ENCODE measurements around the gene NKX2-1.

Gene NKX2-1

DNA sequence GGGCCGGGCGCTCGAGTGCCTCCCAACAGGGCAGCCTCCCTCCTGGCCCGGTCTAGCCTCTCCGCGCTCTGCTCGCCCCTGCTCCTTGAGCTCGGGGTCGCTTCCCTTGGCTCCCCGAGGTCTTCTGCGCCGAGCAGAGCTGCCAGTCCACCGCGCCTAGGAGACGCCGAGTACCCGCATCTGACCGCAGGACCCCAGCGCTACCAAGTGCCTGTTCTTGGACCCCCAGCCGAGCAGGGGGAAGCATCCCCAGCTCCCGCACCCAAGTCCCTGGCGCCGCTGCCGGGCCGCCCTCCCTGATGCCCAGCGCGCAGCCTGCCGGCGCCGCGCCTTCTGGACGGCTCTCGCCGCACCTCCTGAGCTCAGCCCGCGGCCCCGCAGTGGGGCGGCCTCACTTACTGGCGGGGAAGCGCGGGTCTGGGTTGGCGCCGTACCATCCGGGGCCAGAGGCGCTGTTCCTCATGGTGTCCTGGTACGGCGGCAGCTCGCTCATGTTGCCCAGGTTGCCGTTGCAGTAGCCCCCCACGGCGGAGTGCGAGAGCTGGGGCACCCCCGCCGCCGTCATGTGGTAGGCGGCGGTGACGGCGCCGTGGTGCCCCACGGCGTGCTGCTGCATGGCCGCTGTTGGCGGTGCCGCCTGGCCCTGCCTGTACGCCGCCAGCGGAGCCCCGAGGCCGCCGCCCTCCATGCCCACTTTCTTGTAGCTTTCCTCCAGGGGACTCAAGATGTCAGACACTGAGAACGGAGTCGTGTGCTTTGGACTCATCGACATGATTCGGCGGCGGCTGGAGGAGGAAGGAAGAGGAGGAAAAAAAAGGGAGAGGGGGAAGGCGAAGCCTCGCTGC, 1.2 kb downstream of the NKX2-1 start:
- in situ Hi-C loops (cut with MboI; ENCODE audit: low pct_unique_long_range_greater_than_20kb, low sequenced_read_pairs) = no loop called here
- no peak for DNase-seq

DNA sequence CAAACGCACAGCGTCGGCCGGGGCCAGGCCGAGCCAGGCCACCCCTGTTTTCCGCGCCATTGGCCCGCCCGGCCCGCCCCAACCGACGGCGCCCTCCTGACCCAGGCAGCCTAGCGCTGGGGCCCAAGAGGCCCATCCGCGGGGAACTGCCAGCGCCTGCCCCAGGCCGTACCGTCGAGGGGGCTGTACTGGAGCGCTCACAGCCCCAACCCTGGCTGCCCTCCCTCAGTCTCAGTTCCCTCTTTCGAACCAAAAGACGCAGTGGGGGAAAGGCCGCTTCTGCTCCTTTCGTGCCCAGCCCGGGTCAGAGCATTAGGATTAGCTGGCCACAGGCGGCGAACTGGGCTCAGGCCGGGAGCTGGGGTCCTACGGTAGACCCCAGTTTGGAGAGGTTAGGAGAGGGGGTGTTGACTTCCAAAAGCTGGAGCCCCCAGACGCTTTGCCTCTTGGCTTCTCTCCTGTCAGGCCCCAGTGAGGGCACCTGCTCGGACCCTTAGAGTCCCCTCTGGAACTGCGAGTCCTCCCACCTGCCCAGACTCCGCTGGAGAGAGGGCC, 1.9 kb downstream of the NKX2-1 start:
- DNase-seq = no peak
- in situ Hi-C loops (cut with MboI; ENCODE audit: low pct_unique_long_range_greater_than_20kb, low sequenced_read_pairs) = no loop called here

DNA sequence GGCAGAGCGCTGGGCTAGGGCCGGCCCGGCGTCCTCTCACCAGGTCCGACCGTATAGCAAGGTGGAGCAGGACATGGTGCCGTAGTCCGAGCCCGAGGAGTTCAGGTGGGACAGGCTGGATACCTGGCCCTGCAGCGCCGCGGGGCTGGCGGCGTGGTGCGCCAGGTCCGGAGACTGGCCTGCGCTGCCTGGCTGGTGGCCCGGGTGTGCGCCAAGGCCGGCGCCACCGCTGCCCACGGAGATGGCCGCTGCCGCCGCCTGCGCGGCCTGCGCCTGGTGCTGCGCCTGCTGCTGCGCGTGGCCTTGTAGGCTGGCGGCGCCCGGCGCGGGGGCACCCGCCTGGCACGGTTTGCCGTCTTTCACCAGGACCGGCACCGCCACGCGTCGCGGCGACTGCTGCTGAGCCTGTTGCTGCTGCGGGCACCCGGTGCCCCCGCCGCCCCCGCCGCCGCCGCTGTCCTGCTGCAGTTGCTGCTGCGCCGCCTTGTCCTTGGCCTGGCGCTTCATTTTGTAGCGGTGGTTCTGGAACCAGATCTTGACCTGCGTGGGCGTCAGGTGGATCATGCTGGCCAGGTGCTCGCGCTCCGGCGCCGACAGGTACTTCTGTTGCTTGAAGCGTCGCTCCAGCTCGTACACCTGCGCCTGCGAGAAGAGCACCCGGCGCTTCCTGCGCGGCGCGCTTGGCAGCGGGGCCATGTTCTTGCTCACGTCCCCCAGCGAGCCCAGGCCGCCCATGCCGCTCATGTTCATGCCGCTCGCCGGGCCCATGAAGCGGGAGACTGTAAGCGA, 2.6 kb downstream of the NKX2-1 start:
- in situ Hi-C loops (cut with MboI; ENCODE audit: low pct_unique_long_range_greater_than_20kb, low sequenced_read_pairs) = no loop called here

DNA sequence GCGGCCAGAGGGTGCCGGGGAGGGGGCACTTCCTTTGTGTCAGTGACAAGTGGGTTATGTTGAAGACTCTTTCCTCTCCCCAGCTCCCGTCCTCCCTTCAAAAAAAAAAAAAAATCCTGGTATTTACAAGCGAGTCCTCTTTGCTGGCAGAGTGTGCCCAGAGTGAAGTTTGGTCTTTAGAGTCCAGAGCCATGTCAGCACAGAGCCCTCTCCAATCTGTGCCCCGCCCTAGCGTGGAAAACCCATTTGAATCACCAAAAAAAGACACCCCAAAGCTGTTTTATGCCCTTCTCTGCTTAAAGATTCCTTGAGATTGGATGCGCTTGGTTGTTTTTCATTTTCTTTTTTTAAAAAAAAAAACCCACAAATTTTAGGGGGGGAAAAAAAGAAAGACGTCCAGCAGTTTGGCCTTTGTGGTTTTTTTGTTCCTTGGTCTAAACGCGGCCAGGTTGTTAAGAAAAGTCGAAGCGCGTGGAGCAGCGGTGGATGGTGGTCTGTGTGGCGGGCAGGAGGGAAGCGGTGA, 3.3 kb downstream of the NKX2-1 start:
- no peak for DNase-seq

More for the DNA sequence above, 2.6 kb downstream of the NKX2-1 start:
- no peak for DNase-seq

DNA sequence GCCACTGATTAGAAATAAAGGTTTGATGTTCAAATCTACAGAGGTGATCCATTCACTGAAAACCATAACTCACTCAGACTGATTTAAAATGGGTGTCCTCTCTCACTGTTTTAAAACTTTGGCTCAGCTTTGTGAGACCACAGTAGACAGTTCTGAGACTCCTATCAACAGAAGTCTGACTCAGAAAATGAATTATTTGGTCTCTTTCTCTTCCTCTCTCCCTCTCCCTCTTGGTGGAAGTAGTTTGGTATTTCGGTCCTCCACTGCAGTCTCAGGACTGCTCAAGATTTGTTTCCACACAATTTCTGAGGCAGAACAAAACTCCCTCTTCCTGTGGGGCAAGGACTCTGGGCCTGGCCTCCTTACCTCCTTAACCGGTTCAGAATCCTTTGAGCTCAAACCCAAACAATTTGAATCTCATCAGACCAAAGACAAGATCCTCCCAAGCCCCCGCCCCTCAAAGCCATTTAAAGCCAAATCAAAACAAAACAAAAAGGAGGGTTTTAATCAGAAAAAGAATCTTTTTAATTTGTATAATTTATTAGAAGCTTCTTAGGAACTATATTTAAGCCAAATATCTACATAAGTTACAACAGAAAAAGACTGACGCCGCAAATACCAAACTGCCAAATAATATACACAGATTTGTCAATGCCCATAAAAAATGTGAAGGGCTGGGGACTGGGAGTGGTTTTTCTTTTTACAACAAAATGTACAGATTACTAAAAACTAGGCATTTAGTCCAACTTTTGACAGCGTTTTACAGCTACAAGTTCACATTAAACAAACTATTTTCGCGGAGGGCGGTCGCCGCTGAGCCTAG, 3.9 kb downstream of the NKX2-1 start:
- in situ Hi-C loops (cut with MboI; ENCODE audit: low pct_unique_long_range_greater_than_20kb, low sequenced_read_pairs) = no loop called here
- DNase-seq = no peak

More for the DNA sequence above, 3.3 kb downstream of the NKX2-1 start:
- in situ Hi-C loops (cut with MboI; ENCODE audit: low pct_unique_long_range_greater_than_20kb, low sequenced_read_pairs) = no loop called here

DNA sequence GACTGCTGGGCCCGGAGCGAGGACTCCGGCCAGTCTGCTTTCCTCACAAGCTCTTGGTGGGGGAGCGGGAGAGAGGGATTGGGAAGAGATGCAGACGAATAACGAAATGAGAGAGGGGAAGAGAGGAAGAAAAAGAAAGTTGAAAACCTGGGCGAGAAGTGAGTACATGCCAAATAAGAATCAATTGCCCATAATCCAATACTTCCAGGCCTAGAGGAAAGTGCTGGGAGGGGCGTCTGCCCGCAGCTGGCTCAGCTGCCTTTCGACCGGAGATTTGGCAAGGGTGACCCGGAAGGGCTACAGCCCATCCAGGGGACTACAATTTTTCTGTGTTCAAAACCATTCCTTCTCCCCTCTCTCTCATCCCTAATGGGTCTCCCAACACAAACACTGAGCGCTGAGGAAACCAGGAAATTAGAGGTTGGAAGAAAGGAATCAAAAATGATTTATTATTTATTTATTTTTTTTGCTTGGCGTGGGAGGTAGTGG, 4.9 kb downstream of the NKX2-1 start:
- in situ Hi-C loops (cut with MboI; ENCODE audit: low pct_unique_long_range_greater_than_20kb, low sequenced_read_pairs) = no loop called here
- DNase-seq = no peak

DNA sequence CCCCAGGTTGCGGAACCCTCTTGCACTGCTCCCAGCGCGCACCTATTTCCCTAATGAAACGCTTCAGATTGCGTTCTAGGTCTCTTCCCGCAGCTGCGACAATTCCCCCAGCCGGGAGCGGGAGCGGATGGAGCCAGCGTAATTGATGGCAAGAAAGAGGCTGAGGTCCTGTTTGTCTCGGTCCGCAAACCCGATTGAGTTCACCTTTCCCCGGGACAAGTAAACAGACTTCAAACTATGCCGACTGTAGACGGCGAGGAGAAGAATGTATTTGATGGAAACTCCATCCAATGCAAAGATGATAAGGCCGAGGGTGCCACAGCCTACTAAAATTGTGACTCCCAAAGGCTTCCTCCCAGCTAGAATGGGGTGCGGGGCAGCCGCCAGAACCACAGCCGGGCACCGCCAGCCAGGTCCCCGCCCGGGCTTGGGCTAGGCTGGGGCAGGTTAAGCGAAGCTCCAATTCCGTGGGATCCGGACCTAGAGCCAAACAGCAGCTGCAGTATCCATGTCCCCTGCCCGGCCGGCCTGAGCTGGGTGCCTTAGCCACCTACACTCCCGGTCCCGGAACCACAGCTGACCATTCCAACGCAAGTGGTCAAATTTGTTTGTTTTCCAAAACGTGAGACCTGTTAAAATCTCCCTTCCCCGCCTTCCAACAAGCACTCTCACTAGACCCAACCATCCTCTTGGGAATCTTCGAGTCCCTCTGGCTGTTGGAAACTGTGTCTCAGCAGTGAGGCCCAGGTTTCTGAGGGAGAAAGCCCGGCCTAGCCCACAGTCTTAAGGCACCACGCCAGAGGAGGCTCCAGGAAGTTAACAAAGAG, 5.5 kb downstream of the NKX2-1 start:
- in situ Hi-C loops (cut with MboI; ENCODE audit: low pct_unique_long_range_greater_than_20kb, low sequenced_read_pairs) = no loop called here
- no peak for DNase-seq

DNA sequence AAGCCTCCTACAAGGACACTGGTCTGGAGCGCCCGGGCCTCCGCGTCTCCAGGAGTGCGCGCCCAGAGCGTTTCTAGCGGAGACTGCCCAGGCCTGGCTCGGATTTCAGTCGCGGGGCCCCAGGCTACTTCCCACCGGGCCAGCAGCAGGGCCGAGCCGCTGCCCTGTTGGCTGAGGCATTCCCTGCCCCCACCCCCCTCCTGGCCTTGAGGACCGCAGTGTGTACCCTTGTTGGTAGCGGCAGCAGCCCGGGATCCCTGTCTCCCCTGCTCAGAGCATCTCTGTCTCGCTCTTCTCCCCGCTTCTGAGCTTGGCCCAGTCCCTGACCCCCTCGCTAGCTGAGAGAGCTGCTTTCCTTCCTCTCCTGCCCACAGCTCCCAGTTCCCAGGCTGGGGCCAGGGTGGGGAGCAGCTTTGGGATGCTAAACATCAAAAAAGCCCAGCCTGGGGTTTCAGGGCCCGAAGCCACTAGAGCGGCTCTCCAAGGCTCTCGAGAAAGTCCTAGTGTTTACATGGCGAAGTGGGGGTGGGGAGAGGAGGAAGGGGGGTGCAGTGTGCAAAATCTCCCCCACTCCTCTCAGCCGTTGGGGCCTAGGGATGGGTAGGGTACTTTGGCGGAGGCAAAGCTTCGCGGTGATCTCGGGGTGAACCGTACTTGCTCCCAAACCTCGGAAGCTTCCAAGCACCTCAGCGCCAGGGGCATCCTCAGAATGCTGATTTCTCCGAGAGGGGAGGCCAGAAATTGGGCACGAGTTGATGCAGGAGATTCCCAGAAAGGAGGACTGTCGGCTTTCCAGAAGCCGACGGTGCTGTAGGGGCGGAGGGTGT, 6.4 kb downstream of the NKX2-1 start:
- no peak for DNase-seq

DNA sequence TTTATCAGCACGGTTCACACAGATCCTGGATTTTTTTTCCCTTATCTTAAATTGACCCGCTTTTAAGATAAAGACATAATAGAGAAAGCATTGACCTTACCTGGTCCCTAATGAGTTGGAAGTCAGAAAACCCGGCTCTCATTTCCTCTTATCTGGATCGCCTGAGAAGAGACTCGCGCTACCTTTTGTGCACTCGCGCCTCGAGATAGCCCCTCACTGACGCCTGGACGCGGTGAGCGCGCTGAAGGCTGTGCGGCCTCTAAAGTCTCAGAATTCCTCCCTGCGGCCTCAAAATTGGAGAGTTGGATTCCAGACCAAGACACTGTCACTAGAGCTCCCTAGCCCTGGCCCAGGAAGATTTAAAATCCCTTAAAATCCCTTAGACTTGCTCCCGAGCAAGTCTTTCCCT, 7.0 kb downstream of the NKX2-1 start:
- no peak for DNase-seq
- in situ Hi-C loops (cut with MboI; ENCODE audit: low pct_unique_long_range_greater_than_20kb, low sequenced_read_pairs) = no loop called here

More for the DNA sequence above, 6.4 kb downstream of the NKX2-1 start:
- in situ Hi-C loops (cut with MboI; ENCODE audit: low pct_unique_long_range_greater_than_20kb, low sequenced_read_pairs) = no loop called here

DNA sequence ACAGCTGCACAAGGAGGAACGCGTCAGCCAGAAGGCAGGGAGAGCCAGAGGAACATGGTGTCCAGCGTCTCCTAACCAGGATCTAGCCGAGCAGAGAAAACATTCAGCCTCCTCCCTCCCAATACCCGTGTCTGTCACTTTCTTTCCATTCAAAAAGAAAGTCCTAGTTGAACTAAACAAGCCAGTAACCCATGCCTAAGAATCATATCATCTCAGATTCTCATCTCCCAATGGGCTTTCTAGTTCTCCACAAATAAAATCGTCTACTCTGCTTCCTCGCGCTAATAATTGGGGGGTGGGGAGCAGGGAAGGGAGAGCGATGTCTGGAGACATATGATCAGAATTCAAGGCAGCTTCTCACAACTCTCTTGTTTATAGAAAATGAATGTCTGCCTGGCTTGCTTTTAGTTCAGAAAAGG, 7.4 kb downstream of the NKX2-1 start:
- in situ Hi-C loops (cut with MboI; ENCODE audit: low pct_unique_long_range_greater_than_20kb, low sequenced_read_pairs) = no loop called here
- no peak for DNase-seq

DNA sequence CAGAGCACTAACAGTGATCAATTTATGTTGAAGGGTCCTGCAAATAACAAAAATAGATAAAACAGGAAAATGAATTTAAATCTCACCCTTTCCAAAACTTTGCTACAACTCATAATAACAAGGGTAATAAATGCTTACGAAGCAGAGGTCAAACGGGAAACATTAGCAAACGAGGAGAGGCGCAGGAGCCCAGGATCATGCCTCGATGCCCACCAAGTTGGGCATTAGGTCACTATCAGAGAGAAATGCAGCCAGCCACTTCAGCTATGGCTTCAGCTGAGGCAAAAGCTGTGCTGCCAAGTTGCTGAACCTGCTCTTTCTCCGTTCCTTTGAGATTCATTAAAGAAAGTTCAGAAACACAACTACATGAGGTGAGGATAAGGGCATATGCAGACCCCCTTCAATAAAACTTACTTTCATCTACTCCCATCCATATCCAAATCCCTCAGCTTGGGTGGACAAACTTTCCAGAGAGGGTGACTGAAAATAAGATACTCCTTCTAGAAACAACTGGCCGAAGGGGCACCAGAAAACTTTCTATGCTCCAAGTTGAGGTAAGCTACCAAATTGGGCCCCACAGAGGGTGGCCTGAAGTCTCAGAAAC, 7.9 kb downstream of the NKX2-1 start:
- no peak for DNase-seq
- in situ Hi-C loops (cut with MboI; ENCODE audit: low pct_unique_long_range_greater_than_20kb, low sequenced_read_pairs) = no loop called here

DNA sequence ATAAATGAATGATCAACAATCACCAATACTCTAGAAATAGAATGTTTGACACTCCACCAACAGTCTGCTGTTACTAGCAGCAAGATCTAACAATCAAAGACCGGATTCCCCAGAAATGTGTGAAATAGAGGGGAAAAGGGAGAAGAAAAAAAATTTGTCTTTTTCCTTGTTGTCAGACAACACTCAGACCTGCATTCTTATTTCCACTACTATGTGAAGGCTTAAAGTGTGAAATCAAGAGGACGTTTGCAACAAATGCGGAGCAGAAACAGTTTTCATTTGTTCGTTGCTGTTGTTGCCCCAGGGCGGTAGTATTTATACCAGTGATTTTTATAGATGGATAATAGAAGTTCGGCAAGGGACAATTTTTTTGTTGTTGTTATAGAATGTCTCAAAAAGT, 9.2 kb downstream of the NKX2-1 start:
- in situ Hi-C loops (cut with MboI; ENCODE audit: low pct_unique_long_range_greater_than_20kb, low sequenced_read_pairs) = no loop called here
- no peak for DNase-seq

DNA sequence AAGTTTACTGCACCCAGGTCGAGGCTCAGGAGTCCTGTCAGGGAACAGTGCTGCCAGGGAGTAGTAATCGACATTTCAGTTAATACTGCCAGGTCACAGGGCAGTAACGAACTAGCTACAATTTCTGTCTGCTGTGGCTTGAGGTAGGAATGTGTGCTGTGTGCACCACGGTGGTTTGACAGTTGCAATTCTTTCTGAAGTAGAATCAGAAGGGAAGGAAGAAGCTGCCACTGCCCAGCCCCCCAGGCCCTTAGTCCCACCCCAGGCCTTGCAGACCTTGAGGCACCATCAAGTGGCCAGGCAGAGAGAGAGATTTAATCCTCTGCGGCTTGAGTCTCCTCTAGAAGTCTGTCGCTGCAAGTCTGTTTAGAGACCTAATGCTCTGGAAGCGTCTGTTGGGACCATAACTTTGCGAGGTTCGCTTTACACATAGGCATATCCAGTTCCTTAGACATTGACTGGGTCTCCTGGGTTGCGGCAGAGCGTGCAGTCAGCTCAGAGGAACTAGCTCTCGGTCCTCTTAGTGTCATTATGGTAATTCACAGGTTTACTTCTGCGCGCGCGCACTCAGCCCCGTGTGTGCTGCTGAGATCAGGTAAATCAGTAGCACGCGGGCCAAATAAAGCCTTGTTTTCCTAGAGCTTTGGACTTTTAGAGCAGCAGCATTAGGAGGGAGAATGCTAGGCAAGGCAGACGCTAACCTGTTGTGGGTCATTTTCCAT, 9.8 kb downstream of the NKX2-1 start:
- DNase-seq = no peak
- in situ Hi-C loops (cut with MboI; ENCODE audit: low pct_unique_long_range_greater_than_20kb, low sequenced_read_pairs) = no loop called here

DNA sequence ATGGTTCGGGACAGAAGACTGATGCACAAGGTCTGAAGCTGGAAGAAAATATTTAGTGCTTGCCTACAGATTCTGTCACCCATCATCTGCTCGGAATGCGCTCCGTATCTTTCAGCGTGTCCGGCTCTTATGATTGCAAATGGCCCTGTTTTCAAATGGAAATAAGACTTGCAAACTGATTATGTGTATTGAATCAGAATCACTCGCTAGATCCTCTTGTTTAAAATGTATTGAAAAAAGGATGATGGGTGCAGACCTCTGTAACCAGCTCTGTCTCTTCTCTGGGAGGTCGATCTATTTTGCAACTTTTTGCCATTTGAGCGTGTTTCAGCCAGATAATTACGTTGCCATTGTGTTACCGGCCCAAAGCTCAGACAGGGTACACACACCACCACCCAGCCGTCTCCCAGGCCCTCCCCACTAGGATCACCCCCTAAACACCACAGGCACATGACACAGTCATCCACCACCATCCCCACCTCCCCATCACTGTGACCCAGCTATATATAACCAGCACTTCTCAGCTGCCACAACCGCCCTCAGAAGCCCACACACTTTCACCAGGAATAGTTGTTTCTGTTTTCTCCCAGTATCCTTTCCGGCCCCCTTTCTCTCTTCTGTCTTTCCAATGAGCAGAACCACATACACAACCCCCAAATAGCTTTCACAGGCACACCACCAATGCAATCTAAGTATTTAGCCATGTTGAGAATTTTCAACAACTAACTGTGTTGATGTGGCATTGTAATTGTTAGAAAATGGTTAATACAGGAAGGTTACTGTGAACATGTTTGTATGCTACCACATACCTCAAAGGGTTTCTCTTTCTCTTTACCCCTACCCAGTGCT, 10.7 kb downstream of the NKX2-1 start:
- in situ Hi-C loops (cut with MboI; ENCODE audit: low pct_unique_long_range_greater_than_20kb, low sequenced_read_pairs) = no loop called here
- DNase-seq = no peak

DNA sequence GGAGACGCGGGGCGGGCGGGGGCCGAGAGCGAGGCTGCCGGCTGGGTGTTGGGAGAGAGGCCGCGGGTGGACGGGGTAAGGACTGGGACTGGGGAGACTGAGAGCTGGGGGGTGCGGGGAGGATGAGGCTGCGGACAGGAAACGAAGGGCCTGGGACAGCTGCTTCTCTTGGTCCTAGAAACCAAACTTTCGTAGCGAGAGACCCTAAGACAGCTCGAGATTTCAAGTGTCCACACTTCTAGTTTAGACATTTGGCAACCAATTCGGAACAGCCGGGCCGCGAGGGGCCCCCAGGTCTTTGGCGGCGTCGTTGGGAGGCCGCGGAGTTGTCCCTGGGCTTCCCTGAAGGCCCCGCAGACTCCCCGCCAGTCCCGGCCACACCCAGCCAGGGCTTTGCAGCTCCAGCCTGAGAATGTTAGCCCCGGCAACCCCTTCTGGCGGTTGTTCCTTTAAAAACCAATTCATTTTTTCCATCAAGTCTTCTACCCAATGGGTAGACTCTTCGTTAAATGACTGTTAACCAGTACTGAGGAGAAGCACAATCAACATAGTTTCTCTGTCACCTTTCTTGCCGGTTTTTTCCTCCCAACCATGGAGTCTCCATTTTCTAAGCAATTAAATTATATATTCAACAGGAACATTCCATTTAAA, 11.5 kb downstream of the NKX2-1 start:
- in situ Hi-C loops (cut with MboI; ENCODE audit: low pct_unique_long_range_greater_than_20kb, low sequenced_read_pairs) = no loop called here
- no peak for DNase-seq

Data from KBM-7 (cell line).